Bronchial epithelial cell (primary cell): Measurements from ENCODE around the gene PGM2L1. TPM values are rescaled to one million over a fixed set of nuclear protein-coding genes. Genes with fewer than 3 reads are reported as not detected.

Experiments
- DNase-seq: peaks from one replicate; pipeline ENCODE4 v3.0.0-alpha.2; 2010; ENCODE audit warnings: low read depth
- FAIRE-seq: peaks from 2 replicates; lab custom pipeline; 2011; peaks lifted over from hg19 to GRCh38; lab: Jason Lieb, UNC
- H3K27me3 ChIP-seq: 2 replicates; pipeline ENCODE4 v1.5.1; 2011; ENCODE audit warnings: low read length; ENCODE audit not compliant: control insufficient read depth, insufficient read depth
- H3K36me3 ChIP-seq: 2 replicates; pipeline ENCODE4 v1.5.1; 2011; ENCODE audit warnings: low read length; ENCODE audit not compliant: control insufficient read depth, insufficient read depth
- H3K4me3 ChIP-seq: 2 replicates; pipeline ENCODE4 v1.5.1; 2011; ENCODE audit warnings: mild to moderate bottlenecking, low read depth, low read length, control low read depth
- total RNA-seq: library from RNA; depleted of rRNA; stranded (reverse); fragments of >200 nt; gene quantifications from 2 replicates; pipeline ENCODE4 v1.2.1, GENCODE V29; 2014
- TF ChIP-seq, protein P1 (sequence below): IDR thresholded peaks from 2 replicates; pipeline ENCODE4 v1.5.1; 2011; ENCODE audit warnings: mild to moderate bottlenecking, moderate library complexity, low read length, control low read depth, inconsistent platforms; ENCODE audit not compliant: insufficient read depth, severe bottlenecking

PGM2L1 gene
- total RNA-seq, 1 donor from 2014 or later = 1.1 TPM

DNA sequence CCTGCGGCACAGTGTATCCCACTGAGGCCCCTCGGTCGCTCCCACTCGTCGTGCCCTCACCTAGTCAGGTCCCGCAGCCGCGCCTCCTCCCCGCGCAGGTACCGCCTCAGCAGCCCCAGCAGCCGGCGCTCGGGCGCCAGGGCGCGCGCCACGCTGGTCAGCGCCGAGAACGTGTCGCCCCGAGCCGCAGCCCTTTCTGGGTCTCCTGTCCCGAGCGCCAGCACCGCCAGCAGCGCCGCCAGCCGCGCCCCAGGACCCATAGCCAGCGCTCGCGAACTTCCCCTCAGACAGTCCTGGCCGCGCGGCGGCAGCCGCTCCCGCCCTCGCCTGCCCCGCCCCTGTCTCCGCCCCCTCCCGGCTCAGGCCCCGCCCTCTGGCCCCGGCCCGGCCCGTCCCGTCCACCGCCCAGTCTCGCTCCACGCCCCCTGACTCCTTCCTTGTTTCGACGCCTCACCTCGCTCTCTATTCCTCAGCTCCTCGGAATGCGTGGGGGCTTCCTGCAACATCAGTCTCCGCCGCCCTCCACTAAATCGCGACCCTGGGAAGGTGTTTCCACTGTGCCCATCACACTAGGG lies 86.8 kb downstream of the PGM2L1 start, which contains the start of gene P4HA3:
Gene P4HA3 (minus strand): TSS at position 289 of the 575 bp plus-strand sequence. CDS start 29 bp downstream, at position 260.
- FAIRE-seq (no peak), DNase-seq (peak; percentile 21)
- H3K27me3 ChIP-seq = peaks cover 3% of the 10 kb centered on the region
- peak within 1 kb of the TSS; percentile 41 for H3K4me3 ChIP-seq
- no peaks in the 10 kb centered on the region for H3K36me3 ChIP-seq
- TF ChIP-seq, protein P1, sequence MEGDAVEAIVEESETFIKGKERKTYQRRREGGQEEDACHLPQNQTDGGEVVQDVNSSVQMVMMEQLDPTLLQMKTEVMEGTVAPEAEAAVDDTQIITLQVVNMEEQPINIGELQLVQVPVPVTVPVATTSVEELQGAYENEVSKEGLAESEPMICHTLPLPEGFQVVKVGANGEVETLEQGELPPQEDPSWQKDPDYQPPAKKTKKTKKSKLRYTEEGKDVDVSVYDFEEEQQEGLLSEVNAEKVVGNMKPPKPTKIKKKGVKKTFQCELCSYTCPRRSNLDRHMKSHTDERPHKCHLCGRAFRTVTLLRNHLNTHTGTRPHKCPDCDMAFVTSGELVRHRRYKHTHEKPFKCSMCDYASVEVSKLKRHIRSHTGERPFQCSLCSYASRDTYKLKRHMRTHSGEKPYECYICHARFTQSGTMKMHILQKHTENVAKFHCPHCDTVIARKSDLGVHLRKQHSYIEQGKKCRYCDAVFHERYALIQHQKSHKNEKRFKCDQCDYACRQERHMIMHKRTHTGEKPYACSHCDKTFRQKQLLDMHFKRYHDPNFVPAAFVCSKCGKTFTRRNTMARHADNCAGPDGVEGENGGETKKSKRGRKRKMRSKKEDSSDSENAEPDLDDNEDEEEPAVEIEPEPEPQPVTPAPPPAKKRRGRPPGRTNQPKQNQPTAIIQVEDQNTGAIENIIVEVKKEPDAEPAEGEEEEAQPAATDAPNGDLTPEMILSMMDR = peak; percentile 10

DNA sequence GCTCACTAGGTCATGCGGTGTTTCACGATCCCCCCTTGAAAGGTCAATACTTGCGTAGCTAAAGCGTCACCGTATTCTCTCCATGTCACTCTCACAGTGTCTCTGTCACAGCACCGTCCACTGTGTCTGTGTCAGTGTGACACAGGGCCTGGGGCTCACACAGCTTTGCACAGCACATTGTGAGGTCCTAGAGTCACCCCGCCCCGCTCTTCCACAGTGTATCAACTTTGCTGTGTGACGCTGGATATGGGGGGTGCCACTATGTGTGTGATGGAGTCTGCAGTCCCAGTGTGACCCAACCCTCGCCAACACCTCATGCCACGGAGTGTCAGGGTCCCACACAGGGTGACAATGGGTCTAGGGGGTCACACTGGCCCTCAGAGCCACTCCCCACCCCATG lies 87.4 kb downstream of the PGM2L1 start:
- TF ChIP-seq, protein P1 = no peak
- FAIRE-seq (no peak), DNase-seq (no peak)
- no peaks in the 10 kb centered on the region for H3K36me3 ChIP-seq
- H3K27me3 ChIP-seq = peaks cover 3% of the 10 kb centered on the region
- peak overlapping the region; percentile 41 for H3K4me3 ChIP-seq

DNA sequence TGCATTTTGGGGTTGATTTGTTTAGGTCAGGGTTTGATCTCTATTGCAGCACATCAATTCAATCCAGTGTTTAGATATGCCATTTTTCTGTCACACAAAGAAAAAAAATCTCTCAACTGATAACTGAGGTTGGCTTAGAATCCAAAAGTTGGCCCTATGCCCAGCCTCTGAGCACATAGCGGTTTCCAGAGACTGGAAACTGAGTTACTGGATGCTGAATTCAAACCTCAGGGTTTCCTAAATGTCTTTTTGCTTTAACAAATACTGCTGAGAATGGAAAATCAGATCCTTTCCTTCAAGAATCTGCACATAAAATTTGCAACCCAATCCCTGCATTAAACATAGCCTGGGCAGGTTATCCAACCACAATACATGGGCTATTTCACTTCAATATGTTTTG lies 90.8 kb downstream of the PGM2L1 start:
- no peak for DNase-seq
- no peak for FAIRE-seq
- Histone ChIP-seq H3K36me3 (no peaks in the 10 kb centered on the region), H3K4me3 (no peak overlapping the region), H3K27me3 (peaks cover 3% of the 10 kb centered on the region)
- TF ChIP-seq, protein P1 = no peak

DNA sequence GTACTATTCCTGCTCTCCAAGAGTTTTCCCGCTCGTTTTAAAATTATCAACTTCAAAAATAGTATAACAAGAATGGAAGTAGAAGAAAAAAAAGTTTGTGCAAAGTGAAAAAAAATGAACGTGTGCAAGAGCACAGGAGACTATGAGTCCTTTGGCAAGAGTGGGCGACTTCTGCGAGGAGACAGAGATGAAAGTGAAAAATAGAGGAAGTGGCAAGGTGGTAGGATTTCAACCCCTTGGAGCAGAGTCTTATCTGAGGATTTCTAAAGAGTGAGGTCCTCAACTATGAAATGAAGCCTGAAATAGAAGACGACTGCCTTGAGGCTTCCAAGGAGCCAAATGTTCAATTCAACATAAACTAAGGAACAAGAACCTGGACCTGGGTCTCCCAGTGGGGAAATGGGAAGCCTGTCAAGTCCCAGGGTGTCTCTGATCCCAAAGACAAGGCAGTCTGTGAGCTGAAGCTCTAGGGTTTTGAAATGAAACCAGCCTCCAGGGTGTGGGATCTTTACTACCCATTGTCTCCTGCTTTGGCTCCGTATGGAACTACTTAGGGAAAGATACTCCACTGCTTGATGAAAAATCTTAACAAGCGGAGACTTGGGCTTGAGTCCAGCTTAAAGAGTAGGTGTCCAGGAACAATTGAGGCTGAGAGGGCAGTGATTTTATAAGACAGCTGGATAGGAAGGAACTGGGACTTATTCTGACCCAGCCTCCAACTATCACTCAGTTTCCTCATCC lies 91.6 kb downstream of the PGM2L1 start:
- H3K4me3 ChIP-seq = no peak overlapping the region
- no peaks in the 10 kb centered on the region for H3K36me3 ChIP-seq
- no peak for DNase-seq
- TF ChIP-seq, protein P1 = no peak
- no peak for FAIRE-seq
- H3K27me3 ChIP-seq = peaks cover 3% of the 10 kb centered on the region

DNA sequence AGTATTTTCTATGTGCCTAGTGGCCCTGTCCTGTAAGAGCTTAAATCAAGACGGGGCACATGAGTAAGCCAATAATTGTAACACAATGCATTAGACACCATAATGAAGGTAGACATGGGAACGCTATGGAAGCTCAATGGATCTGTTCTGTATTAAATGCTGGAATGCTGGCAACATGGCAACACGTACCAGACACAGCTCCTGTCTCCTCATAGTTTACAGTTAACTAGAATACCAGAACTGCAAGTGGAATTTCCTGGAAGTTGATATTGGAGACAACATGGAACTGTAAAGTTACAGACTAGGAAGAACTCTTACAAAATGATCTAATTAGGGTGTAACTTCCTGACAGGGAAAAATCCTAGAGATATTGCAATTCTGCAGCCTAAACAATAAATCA lies 99.2 kb downstream of the PGM2L1 start:
- no peak overlapping the region for H3K4me3 ChIP-seq
- TF ChIP-seq, protein P1 = no peak
- FAIRE-seq = no peak
- no peaks in the 10 kb centered on the region for H3K36me3 ChIP-seq
- DNase-seq = no peak
- no peaks in the 10 kb centered on the region for H3K27me3 ChIP-seq

DNA sequence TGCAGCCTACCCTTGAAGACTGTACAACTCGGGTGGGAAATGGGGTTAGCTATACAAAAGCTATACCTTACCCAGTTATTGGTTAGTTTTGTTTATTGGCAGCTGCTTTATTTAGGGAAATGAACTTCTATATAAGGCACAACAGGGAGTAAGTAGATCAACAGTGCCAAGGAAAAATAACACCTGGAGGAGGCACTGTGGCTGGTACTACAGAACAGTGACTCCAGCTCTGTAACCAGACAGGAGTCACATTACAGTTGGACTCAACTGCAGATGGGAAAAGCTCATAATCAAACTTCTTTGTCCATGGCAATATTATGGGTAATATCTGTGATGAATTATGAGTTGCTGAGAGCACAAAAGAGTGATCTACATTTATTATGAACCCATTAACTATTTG lies 100.7 kb downstream of the PGM2L1 start:
- FAIRE-seq (no peak), DNase-seq (no peak)
- Histone ChIP-seq H3K36me3 (no peaks in the 10 kb centered on the region), H3K4me3 (no peak overlapping the region), H3K27me3 (no peaks in the 10 kb centered on the region)
- TF ChIP-seq, protein P1 = no peak
